ENCODE results near the gene GCSAM.

GRCh38 chr3:112132554-112132953, 494 bp downstream of the GCSAM start:
- TF ChIP-seq CTCF (IDR thresholded peaks at IDR 0.05), result no peak
- no peak for TF ChIP-seq POLR2A (IDR thresholded peaks at IDR 0.05)

Data from ovary (tissue), 3 donors.